ENCODE measurements around the gene PELI3.
"Not testable (repeated sequence)": the region's sequence is repeated elsewhere in the genome, so short reads cannot be mapped to it uniquely, and the experiment has no call there.

The PELI3 gene

GRCh38 chr11:66466225-66467033 lies at the start of gene PELI3:
PELI3 (plus strand) TSS chr11:66466905; CDS start chr11:66468129, 1,224 bp downstream.
- DNase-seq, result peak; percentile 95

GRCh38 chr11:66417000-66417399 lies 49.7 kb upstream of the PELI3 start:
- DNase-seq, result no peak

DNA sequence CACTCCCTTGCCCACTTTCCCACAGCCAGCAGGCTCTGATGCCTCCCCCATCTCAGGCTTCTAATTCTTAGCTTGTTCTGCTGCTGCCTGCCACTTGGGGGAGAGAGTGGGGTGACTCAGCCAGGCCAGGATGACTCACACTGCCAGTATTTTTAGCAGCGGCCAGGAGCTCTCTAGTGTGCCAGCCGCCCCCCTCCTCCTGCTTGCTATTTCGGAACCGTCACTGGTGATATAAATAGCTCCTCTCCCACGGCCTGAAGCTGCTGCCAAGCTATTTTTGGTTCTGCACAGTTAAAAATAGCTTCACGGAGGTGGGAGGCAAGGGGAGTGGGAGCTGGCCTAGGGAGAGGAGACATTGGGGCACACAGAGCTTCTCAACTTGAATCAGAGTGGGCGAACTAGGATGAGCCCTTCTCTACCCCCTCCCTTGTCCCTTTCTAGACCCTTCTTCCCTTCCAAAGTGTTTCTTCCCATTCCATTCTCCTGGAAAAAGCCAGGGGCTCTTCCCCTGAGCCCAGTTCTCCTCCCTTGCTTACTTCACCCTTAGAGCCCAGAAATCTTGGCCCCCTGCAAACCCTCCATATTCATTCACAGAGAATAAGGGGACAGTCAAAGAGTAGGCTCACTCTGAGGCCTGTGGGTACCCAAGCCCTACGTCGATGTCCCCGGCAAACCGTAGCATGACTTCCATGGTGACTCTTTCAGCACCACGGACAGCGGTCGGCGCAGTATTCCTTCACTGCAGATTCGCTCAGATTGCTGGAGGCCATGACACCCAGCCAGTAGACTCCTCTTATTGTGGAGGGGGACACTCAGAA lies 48.3 kb upstream of the PELI3 start:
- peak; percentile 33 for DNase-seq

- no peak for DNase-seq
These were observed 47.8 kb upstream of the PELI3 start for GRCh38 chr11:66418986-66419308.

DNA sequence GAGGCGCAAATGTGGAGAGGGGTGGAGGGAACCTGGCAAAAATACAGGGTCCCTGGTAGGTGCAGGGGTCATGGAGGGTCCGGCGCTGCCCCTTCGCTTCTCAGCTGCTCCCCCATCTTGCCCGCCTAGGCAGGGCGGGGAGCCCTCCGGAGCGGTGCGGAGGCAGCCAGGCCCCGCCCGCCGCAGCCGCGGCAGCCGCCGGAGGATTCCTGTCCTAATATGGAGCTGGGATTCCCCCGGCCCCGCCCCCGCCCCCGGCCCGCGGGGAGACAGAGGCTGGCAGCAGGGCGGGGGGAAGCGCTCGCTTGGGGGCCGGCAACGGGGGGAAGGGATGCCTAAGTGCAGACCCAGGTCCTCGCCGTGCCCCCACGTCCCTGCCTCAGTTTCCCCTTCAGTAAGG lies 46.9 kb upstream of the PELI3 start:
- DNase-seq, result no peak

DNA sequence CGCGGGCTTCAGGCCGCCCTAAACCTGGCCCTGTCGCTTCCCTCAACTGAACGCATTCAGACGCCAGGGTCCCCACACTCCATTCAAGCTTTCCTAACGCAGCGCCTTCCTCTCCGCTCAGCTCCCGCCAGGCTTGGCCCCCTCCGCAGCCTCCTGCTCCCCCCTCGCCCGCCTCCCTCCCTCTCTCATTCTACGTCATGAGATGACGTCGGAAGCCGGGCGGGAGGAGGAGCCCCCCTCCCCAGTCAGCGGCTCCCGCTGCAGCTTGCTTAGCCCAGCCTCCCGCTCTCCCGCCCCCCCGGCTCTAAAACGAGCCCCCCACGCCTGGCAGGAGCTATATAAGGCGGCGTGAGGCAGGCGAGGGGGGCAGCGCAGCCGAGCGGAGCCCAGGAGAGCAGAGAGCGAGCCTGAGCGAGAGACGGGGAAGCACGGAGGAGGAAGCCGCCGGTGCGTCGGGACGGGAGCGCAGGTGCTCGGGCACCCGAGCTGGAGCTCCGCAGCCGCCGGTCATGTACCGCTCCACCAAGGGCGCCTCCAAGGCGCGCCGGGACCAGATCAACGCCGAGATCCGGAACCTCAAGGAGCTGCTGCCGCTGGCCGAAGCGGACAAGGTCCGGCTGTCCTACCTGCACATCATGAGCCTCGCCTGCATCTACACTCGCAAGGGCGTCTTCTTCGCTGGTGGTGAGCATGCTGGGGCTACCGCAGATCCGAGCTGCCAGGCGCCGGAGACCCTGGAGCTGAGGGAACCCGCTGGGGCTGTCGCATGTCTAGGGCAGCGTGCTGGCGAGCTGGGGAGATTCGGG lies 45.8 kb upstream of the PELI3 start, which contains the start of gene NPAS4:
TSS of gene NPAS4 (plus strand) at position 365 of the 806 bp plus-strand sequence. CDS start at position 510, 145 bp downstream.
- no peak for DNase-seq

GRCh38 chr11:66421492-66422205 lies 45.1 kb upstream of the PELI3 start:
- DNase-seq, result peak; percentile 91

DNA sequence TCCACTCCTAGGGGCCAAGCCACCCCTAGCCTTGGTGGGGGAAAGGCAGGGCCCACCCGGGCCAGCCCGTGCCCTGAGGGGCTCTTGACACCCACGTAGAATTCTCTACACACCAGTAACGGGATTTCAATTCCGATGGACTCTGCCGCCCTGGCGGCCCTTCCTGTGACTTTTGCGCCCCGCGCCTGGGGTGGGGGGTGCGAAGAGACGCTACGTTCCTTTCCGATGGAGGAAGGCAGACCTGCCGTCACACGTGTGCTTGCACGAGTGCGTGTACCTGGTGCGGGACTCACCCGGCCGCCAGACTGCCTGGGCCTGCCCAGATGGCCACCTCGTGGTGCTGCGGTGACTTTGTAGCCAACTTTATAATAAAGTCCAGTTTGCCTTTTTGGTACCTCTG lies 40.4 kb upstream of the PELI3 start:
- DNase-seq, result no peak

GRCh38 chr11:66428933-66429332 lies 37.8 kb upstream of the PELI3 start:
- no peak for DNase-seq

GRCh38 chr11:66429983-66430602 lies 36.6 kb upstream of the PELI3 start:
- peak; percentile 69 for DNase-seq

- DNase-seq, result not testable (repeated sequence)
These were observed 35.4 kb upstream of the PELI3 start for GRCh38 chr11:66431287-66431686.

GRCh38 chr11:66431871-66432329 lies 34.8 kb upstream of the PELI3 start:
- not testable (repeated sequence) for DNase-seq

DNA sequence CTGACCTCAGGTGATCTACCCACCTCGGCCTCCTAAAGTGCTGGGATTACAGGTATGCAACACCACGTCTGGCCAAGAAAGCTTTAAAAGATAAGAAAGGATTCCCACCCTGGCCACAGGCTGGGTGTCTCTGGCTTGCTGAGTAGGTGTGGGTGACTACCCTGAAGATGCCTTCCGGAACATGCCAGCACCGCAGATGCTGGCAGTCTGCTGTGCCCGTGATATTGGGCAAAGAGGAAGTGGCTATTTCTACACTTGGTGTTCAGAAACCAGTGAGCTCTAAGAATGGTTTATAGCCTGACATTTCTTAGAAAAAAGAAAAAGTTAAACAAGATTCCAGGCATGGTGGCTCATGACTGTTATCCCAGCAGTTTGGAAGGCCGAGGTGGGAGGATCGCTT lies 34.1 kb upstream of the PELI3 start:
- DNase-seq, result no peak

GRCh38 chr11:66437979-66438503 lies 28.7 kb upstream of the PELI3 start:
- no peak for DNase-seq

DNA sequence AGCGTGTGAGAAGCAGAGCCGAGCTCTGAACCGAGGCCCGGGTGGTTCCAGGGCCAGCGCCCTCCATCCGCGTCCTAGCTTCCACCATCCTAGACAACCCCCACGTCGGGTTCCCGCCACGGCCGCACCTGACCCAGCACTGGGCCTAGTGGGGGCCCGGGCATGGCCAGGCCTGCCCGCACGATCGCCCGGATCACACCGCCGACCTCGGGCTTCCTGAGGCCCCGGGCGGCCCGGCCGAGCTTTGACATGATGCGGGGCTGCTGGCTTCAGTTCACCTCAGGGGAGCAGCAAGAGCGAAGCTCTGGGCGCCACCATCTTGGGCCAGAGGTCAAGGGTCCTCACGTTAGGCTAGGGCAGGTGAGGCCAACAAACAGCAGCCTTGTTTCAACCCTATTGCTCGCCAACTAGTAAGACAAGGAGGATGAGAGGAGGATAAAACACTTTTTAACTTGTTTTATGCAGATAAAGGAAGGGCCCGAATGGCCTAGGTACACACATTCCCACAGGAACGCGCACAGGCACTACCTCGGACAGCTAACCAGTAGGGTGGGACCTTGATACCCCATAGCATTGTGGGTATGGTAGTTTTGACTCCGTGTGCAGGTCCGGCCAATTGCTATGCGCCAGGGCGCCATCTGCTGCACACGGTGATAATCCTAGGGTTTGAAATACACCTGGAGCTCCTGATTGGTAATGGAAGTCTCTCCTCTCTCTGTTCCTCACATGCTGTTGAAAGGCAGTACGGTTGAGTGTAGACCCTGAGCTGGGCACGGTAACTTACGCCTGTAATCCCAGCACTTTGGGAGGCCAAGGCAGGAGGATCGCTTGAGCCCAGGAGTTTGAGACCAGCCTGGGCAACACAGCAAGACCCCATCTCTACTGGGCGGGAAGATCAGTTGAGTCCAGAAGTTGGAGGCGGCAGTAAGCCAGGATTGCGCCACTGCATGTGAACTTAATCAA lies 27.9 kb upstream of the PELI3 start, which contains the start of gene MRPL11:
TSS of gene MRPL11 (minus strand) at position 345 of the 963 bp plus-strand sequence. CDS start at position 251, 94 bp downstream.
- peak; percentile 94 for DNase-seq

- not testable (repeated sequence) for DNase-seq
These were observed 26.4 kb upstream of the PELI3 start for GRCh38 chr11:66440101-66440939.

DNA sequence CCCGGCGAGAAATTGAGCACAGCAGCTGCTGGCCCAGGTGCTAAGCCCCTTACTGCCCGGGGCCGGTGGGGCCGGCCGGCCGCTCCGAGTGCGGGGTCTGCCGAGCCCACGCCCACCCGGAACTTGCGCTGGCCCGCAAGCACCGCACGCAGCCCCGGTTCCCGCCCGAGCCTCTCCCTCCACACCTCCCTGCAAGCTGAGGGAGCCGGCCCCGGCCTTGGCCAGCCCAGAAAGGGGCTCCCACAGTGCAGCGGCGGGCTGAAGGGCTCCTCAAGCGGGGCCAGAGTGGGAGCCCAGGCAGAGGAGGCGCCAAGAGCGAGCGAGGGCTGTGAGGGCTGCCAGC lies 25.8 kb upstream of the PELI3 start:
- DNase-seq, result not testable (repeated sequence)

DNA sequence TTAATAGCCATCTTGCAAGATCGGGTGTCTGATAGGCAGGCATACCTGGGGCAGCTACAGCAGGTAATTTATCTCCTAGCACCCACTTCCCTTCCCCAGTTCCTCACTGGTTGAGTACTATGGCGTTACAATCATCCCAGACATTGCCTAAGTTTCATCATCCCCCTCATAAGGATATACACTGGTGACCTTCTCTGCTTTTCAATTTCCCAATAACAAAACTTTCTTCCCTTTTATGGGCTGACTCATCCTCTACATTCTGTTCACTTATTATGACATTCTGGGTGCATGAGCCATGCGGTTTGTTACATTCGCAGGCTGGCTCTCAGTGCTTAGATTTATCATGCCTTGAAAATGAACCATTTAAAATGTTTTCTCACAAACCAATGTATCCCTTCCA lies 23.1 kb upstream of the PELI3 start:
- no peak for DNase-seq

- DNase-seq, result no peak
These were observed 19.7 kb upstream of the PELI3 start for GRCh38 chr11:66447012-66447411.
